ENCODE data around the gene CPEB3. TPM values are rescaled to one million over a fixed set of nuclear protein-coding genes. Genes with fewer than 3 reads are reported as not detected.
"Not testable (repeated sequence)": the region's sequence is repeated elsewhere in the genome, so short reads cannot be mapped to it uniquely, and the experiment has no call there.

Gene CPEB3
- total and polyA plus RNA-seq, 3 experiments from 2014 or later = 1.6 to 2.1 (median 2.1) TPM

DNA sequence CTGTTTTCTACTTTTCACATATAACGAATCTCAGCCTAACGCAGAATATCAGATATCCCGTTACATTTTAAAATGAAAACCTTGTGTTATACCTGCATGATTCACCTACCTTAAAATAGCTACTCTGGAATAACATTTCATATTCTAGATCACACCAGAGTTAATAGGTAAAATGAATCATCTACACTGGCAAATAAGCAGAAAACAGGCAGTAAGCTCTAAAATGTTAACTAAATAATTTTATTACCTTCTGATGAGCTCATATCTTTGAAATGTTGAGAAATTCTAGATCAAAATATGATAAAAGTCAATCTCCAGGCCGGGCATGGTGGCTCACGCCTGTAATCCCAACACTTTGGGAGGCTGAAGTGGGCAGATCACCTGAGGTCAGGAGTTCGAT lies 71.3 kb downstream of the CPEB3 start:
- no peaks in the 10 kb centered on the region for H3K27me3 Mint-ChIP-seq
- Histone ChIP-seq H3K36me3 (ENCODE audit: insufficient read depth, low read length) (no peaks in the 10 kb centered on the region), H3K4me1 (ENCODE audit: insufficient read depth, low read length) (no peaks in the 10 kb centered on the region), H3K27ac (ENCODE audit: low read depth, low read length) (no peak overlapping the region), H3K9me3 (ENCODE audit: low read length) (no peaks in the 10 kb centered on the region), H3K27me3 (ENCODE audit: insufficient read depth, low read length, poor library complexity, severe bottlenecking) (no peaks in the 10 kb centered on the region), H3K4me3 (ENCODE audit: low read length) (no peak overlapping the region)
- H3K4me3 Mint-ChIP-seq = no peak overlapping the region
- peak overlapping the region in 1 of 8 donors; percentile 66 for H3K27ac Mint-ChIP-seq
- H3K36me3 Mint-ChIP-seq = peaks cover 0 to 7% (median 4%) of the 10 kb centered on the region in 3 donors
- ChIA-PET POLR2A (no interaction called here), CTCF (no interaction called here)
- no peak for DNase-seq
- H3K4me1 Mint-ChIP-seq = peaks cover 0 to 1% (median 0%) of the 10 kb centered on the region in 3 donors
- no peaks in the 10 kb centered on the region for H3K9me3 Mint-ChIP-seq

DNA sequence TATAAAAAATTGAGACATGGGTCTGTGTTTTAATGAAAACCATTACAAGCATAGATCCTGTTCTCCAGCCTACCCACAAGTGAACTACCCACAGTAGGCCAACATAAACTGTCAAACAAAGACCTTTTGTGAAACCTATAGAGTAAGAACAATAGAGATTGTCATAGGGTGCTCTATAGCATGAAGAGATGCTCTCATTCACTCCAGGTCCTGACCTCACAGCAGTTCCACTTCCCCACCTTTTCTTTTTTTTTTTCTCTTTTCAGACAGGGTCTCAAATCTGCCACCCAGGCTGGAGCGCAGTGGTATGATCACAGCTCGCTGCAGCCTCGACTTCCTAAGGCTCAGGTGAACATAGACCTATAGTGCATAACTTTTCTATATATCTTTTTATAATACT lies 72.3 kb downstream of the CPEB3 start:
- no peaks in the 10 kb centered on the region for H3K9me3 Mint-ChIP-seq
- no peak overlapping the region for H3K4me3 Mint-ChIP-seq
- ChIA-PET POLR2A (interaction anchor here (0.5 kb wide), 1 partner anchor 292 kb away, joined by 4 read pairs; no protein-coding TSS in a partner anchor), CTCF (no interaction called here)
- Histone ChIP-seq H3K4me1 (ENCODE audit: insufficient read depth, low read length) (no peaks in the 10 kb centered on the region), H3K9me3 (ENCODE audit: low read length) (no peaks in the 10 kb centered on the region), H3K27me3 (ENCODE audit: insufficient read depth, low read length, poor library complexity, severe bottlenecking) (no peaks in the 10 kb centered on the region), H3K27ac (ENCODE audit: low read depth, low read length) (no peak overlapping the region), H3K4me3 (ENCODE audit: low read length) (no peak overlapping the region), H3K36me3 (ENCODE audit: insufficient read depth, low read length) (no peaks in the 10 kb centered on the region)
- no peak for DNase-seq
- H3K4me1 Mint-ChIP-seq = peaks cover 0 to 7% (median 4%) of the 10 kb centered on the region in 3 donors
- H3K27ac Mint-ChIP-seq = no peak overlapping the region
- H3K36me3 Mint-ChIP-seq = peaks cover 0 to 4% (median 0%) of the 10 kb centered on the region in 3 donors
- H3K27me3 Mint-ChIP-seq = no peaks in the 10 kb centered on the region

- H3K9me3 Mint-ChIP-seq; H3K36me3 ChIP-seq (ENCODE audit: insufficient read depth, low read length); H3K27me3 ChIP-seq (ENCODE audit: insufficient read depth, low read length, poor library complexity, severe bottlenecking); H3K36me3 Mint-ChIP-seq; H3K27ac Mint-ChIP-seq; H3K4me3 Mint-ChIP-seq; POLR2A ChIA-PET; DNase-seq; H3K9me3 ChIP-seq (ENCODE audit: low read length); CTCF ChIA-PET; H3K27ac ChIP-seq (ENCODE audit: low read depth, low read length); H3K27me3 Mint-ChIP-seq; H3K4me3 ChIP-seq (ENCODE audit: low read length); H3K4me1 ChIP-seq (ENCODE audit: insufficient read depth, low read length): not testable (repeated sequence)
- H3K4me1 Mint-ChIP-seq = peaks cover 3 to 16% (median 10%) of the 10 kb centered on the region in 3 donors
Measured at GRCh38 chr10:92216608-92217007, 74.3 kb downstream of the CPEB3 start.

- POLR2A ChIA-PET; H3K4me3 ChIP-seq (ENCODE audit: low read length); DNase-seq; H3K27ac ChIP-seq (ENCODE audit: low read depth, low read length); H3K36me3 ChIP-seq (ENCODE audit: insufficient read depth, low read length); H3K9me3 Mint-ChIP-seq; H3K4me3 Mint-ChIP-seq; CTCF ChIA-PET; H3K36me3 Mint-ChIP-seq; H3K4me1 ChIP-seq (ENCODE audit: insufficient read depth, low read length); H3K9me3 ChIP-seq (ENCODE audit: low read length); H3K27me3 ChIP-seq (ENCODE audit: insufficient read depth, low read length, poor library complexity, severe bottlenecking); H3K27me3 Mint-ChIP-seq; H3K27ac Mint-ChIP-seq: not testable (repeated sequence)
- peaks cover 7 to 24% (median 18%) of the 10 kb centered on the region in 3 donors for H3K4me1 Mint-ChIP-seq
Measured at GRCh38 chr10:92215222-92215621, 75.7 kb downstream of the CPEB3 start.

DNA sequence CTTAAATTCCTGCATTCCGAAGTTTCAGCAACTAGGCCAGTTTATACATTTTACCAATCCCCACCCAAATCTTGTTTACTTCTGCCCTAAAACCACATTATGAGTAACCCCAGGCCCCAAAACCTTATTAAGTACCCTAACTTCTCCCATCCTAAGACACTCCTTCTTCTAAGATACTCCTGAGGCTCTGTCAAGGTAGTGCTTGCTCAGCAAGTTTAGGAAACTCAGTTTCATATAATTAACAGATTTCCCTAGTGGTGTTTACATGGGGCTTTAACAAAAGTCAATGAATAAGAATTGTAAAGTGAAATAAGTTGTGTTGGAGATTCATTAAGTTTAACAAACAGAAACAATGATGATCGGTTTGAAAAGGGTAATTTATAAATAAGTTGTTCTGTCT lies 77.8 kb downstream of the CPEB3 start:
- Mint-ChIP-seq H3K9me3 (no peaks in the 10 kb centered on the region), H3K36me3 (peaks cover 0 to 5% (median 0%) of the 10 kb centered on the region in 3 donors), H3K27ac (peak overlapping the region; percentile 2 to 65 (median 56)), H3K4me3 (peak overlapping the region in 4 of 7 donors; percentile 1 to 32 (median 28)), H3K27me3 (no peaks in the 10 kb centered on the region), H3K4me1 (peaks cover 9 to 25% (median 20%) of the 10 kb centered on the region in 3 donors)
- ChIA-PET POLR2A (no interaction called here), CTCF (no interaction called here)
- Histone ChIP-seq H3K36me3 (ENCODE audit: insufficient read depth, low read length) (no peaks in the 10 kb centered on the region), H3K4me1 (ENCODE audit: insufficient read depth, low read length) (peaks cover 4% of the 10 kb centered on the region), H3K27me3 (ENCODE audit: insufficient read depth, low read length, poor library complexity, severe bottlenecking) (no peaks in the 10 kb centered on the region), H3K9me3 (ENCODE audit: low read length) (no peaks in the 10 kb centered on the region), H3K27ac (ENCODE audit: low read depth, low read length) (no peak overlapping the region), H3K4me3 (ENCODE audit: low read length) (no peak overlapping the region)
- DNase-seq = no peak

- ChIA-PET CTCF (no interaction called here), POLR2A (no interaction called here)
- Mint-ChIP-seq H3K27me3 (no peaks in the 10 kb centered on the region), H3K9me3 (no peaks in the 10 kb centered on the region), H3K36me3 (peaks cover 0 to 6% (median 0%) of the 10 kb centered on the region in 3 donors), H3K4me3 (no peak overlapping the region), H3K4me1 (peaks cover 9 to 20% (median 18%) of the 10 kb centered on the region in 3 donors), H3K27ac (peak overlapping the region in 1 of 8 donors; percentile 88)
- H3K27me3 ChIP-seq (ENCODE audit: insufficient read depth, low read length, poor library complexity, severe bottlenecking) = no peaks in the 10 kb centered on the region
- H3K9me3 ChIP-seq (ENCODE audit: low read length) = no peaks in the 10 kb centered on the region
- H3K4me3 ChIP-seq (ENCODE audit: low read length) = no peak overlapping the region
- H3K36me3 ChIP-seq (ENCODE audit: insufficient read depth, low read length) = no peaks in the 10 kb centered on the region
- DNase-seq = no peak
- H3K4me1 ChIP-seq (ENCODE audit: insufficient read depth, low read length) = peaks cover 4% of the 10 kb centered on the region
- H3K27ac ChIP-seq (ENCODE audit: low read depth, low read length) = no peak overlapping the region
Measured at GRCh38 chr10:92208736-92209135, 82.1 kb downstream of the CPEB3 start.

GRCh38 chr10:92208157-92208720 lies 82.6 kb downstream of the CPEB3 start:
- CTCF ChIA-PET = interaction anchor here (1.0 kb wide), 1 partner anchor 82 kb away, joined by 3 read pairs; no protein-coding TSS in a partner anchor

GRCh38 chr10:92207061-92207460 lies 83.8 kb downstream of the CPEB3 start:
- no peaks in the 10 kb centered on the region for H3K36me3 ChIP-seq (ENCODE audit: insufficient read depth, low read length)

More at GRCh38 chr10:92208157-92208720, 82.6 kb downstream of the CPEB3 start:
- Histone ChIP-seq H3K4me1 (ENCODE audit: insufficient read depth, low read length) (peaks cover 4% of the 10 kb centered on the region), H3K27ac (ENCODE audit: low read depth, low read length) (no peak overlapping the region), H3K27me3 (ENCODE audit: insufficient read depth, low read length, poor library complexity, severe bottlenecking) (no peaks in the 10 kb centered on the region), H3K36me3 (ENCODE audit: insufficient read depth, low read length) (no peaks in the 10 kb centered on the region), H3K9me3 (ENCODE audit: low read length) (no peaks in the 10 kb centered on the region), H3K4me3 (ENCODE audit: low read length) (no peak overlapping the region)
- POLR2A ChIA-PET = no interaction called here
- peaks cover 9 to 17% (median 15%) of the 10 kb centered on the region in 3 donors for H3K4me1 Mint-ChIP-seq
- H3K36me3 Mint-ChIP-seq = peaks cover 0 to 7% (median 0%) of the 10 kb centered on the region in 3 donors
- no peak for DNase-seq
- H3K27ac Mint-ChIP-seq = peak overlapping the region in 1 of 8 donors; percentile 88
- no peaks in the 10 kb centered on the region for H3K27me3 Mint-ChIP-seq
- no peaks in the 10 kb centered on the region for H3K9me3 Mint-ChIP-seq
- H3K4me3 Mint-ChIP-seq = no peak overlapping the region

More at GRCh38 chr10:92207061-92207460, 83.8 kb downstream of the CPEB3 start:
- Histone ChIP-seq H3K4me1 (ENCODE audit: insufficient read depth, low read length) (peaks cover 4% of the 10 kb centered on the region), H3K27ac (ENCODE audit: low read depth, low read length) (no peak overlapping the region), H3K9me3 (ENCODE audit: low read length) (no peaks in the 10 kb centered on the region), H3K27me3 (ENCODE audit: insufficient read depth, low read length, poor library complexity, severe bottlenecking) (no peaks in the 10 kb centered on the region), H3K4me3 (ENCODE audit: low read length) (no peak overlapping the region)
- Mint-ChIP-seq H3K27ac (no peak overlapping the region), H3K4me3 (no peak overlapping the region), H3K36me3 (peaks cover 0 to 7% (median 0%) of the 10 kb centered on the region in 3 donors), H3K9me3 (no peaks in the 10 kb centered on the region), H3K4me1 (peaks cover 6 to 10% (median 9%) of the 10 kb centered on the region in 3 donors), H3K27me3 (no peaks in the 10 kb centered on the region)
- DNase-seq = no peak
- ChIA-PET CTCF (no interaction called here), POLR2A (no interaction called here)
